ENCODE results near the gene GOSR1.
"Not testable (repeated sequence)": the region's sequence is repeated elsewhere in the genome, so short reads cannot be mapped to it uniquely, and the experiment has no call there.

- TF ChIP-seq CTCF, POLR2A (IDR thresholded peaks at IDR 0.05): not testable (repeated sequence)
Observed at GRCh38 chr17:30458797-30459413, 18.3 kb upstream of the GOSR1 start.

All from thyroid gland (tissue), 4 donors.